NB4 (cell line): ENCODE results near the gene MEF2B.

Source experiments
- POLR2A ChIP-seq: IDR thresholded peaks from 2 replicates; pipeline ENCODE4 v1.6.1; 2011; ENCODE audit warnings: mild to moderate bottlenecking; ENCODE audit not compliant: insufficient read length; ENCODE audit errors: extremely low read depth
- TF ChIP-seq, protein P1 (sequence below): IDR thresholded peaks from one replicate; pipeline ENCODE4 v1.5.1; 2012; ENCODE audit warnings: low read depth, low read length

- no peak for TF ChIP-seq POLR2A
- TF ChIP-seq, protein P1, sequence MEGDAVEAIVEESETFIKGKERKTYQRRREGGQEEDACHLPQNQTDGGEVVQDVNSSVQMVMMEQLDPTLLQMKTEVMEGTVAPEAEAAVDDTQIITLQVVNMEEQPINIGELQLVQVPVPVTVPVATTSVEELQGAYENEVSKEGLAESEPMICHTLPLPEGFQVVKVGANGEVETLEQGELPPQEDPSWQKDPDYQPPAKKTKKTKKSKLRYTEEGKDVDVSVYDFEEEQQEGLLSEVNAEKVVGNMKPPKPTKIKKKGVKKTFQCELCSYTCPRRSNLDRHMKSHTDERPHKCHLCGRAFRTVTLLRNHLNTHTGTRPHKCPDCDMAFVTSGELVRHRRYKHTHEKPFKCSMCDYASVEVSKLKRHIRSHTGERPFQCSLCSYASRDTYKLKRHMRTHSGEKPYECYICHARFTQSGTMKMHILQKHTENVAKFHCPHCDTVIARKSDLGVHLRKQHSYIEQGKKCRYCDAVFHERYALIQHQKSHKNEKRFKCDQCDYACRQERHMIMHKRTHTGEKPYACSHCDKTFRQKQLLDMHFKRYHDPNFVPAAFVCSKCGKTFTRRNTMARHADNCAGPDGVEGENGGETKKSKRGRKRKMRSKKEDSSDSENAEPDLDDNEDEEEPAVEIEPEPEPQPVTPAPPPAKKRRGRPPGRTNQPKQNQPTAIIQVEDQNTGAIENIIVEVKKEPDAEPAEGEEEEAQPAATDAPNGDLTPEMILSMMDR = no peak
Measured at GRCh38 chr19:19201697-19202630, 31.9 kb upstream of the MEF2B start.
